HG02981 (cell line): ENCODE measurements around the gene ADAMTS14.

Experiments used
- ATAC-seq: cut with Tn5 transposase; IDR thresholded peaks from one replicate; pipeline ENCODE4 v1.9.1; 2021; ENCODE audit warnings: mild to moderate bottlenecking, moderate library complexity; ENCODE audit not compliant: unreplicated experiment

The ADAMTS14 gene

GRCh38 chr10:70673929-70674559, 1.7 kb downstream of the ADAMTS14 start:
- no peak for ATAC-seq

GRCh38 chr10:70674560-70675495, 2.5 kb downstream of the ADAMTS14 start:
- ATAC-seq = no peak

- no peak for ATAC-seq
Observed at GRCh38 chr10:70675496-70676161, 3.3 kb downstream of the ADAMTS14 start.

GRCh38 chr10:70676511-70676910, 4.2 kb downstream of the ADAMTS14 start:
- no peak for ATAC-seq

GRCh38 chr10:70677016-70677415, 4.7 kb downstream of the ADAMTS14 start:
- no peak for ATAC-seq

DNA sequence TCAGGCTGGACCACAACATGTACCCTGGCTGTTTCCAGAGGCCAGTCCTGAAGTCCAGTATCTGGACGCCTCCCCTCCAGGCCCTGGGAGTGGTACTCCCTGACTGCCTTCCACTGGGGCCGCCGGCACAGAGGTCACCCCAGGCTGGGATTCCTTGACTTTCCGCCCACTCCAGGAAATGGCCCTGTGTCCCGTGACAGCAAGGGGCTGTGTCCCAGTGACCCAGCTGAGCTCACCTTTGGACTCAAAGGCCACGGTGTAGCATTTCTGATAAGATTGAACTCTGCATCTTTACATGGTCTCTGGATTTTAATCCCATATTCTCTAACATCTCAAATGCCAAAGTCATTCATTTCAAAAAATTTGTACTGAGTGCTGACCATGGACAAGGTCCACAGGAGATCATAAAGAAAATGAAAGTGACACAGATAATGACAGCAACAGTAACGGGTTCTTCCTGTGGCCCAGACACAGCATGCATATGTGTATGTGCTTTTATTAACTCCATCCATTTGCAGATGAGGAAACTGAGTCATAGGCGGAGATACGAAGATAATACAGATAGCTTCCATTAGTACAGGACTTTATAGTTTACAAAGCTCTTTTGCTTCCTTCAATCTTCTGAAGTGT, 5.4 kb downstream of the ADAMTS14 start:
- ATAC-seq = no peak

DNA sequence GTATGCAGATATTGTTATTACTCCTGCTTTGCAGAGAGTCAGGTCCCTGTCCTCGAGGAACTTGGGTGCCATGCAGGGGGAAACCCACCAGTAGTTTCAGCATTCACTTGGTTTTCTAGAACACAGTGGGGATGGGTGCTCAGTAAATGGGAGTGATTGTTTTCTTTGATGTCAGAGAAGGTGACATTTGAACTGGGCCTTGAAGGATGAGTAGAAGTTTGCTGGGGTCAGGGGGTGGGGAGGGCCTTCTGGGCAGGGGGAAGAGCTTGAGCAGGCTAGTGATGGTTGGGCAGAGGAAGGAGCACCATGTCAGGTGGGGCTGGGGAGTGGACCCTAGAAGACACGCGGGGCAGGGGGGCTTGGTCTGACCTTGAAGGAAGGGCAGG, 5.9 kb downstream of the ADAMTS14 start:
- ATAC-seq = no peak

- ATAC-seq = no peak
Observed at GRCh38 chr10:70678757-70679489, 6.6 kb downstream of the ADAMTS14 start.

GRCh38 chr10:70679498-70679897, 7.2 kb downstream of the ADAMTS14 start:
- ATAC-seq = no peak

DNA sequence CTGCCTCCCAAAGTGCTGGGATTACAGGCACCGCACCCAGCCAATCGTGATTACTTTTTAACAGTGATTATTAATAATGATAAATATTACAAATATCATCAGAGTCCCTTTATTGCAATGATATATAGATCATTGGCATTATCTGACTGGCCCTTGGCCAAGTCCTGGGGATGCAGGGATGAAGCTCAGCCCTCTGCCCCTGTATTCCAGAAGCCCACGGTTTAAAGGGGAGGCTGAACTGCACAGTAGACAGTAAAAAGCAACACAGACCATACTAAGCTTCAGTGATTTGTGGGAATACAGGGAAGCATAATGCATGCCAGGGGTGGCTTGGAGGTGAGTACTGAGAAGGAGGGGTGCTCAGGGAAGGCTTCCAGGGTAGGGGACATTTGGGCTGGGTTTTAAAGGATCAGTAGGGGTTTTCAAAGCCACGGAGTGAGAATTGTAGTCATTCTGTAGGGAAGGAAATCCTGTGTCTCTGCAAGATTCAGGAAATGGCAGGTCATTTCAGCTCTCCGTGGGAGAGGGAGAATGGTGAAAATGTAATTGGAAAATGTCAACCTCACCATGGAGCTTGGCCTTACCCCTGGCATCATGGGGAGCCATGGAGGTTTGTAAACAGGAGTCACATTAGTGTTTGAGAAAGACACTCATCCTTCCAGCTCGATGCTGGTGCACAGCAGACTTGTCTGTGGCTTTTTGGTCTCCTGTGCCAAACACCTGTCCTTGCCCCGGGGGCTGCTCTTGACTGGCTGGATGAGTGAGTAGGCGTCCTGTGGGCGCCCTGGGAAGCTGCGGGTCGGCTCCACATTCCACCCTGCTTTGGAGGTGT, 8.8 kb downstream of the ADAMTS14 start:
- no peak for ATAC-seq

DNA sequence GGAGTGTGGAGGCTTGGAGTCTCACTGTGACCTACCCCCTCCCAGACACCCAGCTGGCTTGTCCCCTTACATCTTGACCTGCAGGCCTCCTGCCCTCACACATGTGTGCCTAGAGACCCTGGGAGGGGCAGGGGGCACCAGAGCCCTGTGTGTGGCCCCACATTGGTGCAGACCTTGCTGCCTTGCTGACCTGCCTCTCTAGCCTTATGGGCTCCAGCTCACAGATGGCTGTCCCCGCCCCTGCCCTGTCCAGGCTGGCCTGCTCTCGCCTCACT, 9.4 kb downstream of the ADAMTS14 start:
- ATAC-seq = no peak

DNA sequence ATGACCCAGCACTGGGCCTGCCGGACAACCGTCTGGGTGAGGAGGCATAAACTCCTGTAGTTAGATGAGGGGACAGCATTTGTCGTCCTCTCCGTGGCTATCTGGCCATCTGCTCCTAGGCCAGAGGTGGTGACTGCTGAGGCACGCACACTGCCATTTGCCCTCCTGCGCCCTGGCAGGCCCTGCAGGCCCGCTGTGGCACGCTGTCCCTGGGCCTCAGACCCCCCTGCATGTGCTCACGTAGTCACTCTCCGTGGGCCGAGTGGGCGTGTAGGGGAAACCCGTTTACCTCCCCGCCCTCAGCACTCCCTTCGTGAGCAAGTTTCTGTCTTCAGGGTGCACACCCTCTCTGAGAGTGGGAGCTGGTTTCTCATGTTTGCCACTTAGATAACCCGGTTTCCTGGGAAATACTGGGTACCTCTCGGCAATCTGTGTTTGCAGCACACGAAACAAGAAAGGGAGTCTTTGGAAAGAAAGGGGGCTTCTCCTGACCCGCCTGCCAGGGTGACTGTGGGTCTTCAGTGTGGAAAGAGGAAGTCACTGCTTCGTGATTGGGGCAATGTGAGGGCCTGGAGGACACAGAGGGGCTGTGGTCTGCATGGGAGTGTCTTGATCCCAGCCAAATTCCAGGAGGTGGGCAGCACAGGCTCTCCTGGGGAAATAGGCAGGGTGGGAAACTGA, 10.8 kb downstream of the ADAMTS14 start:
- ATAC-seq = no peak

DNA sequence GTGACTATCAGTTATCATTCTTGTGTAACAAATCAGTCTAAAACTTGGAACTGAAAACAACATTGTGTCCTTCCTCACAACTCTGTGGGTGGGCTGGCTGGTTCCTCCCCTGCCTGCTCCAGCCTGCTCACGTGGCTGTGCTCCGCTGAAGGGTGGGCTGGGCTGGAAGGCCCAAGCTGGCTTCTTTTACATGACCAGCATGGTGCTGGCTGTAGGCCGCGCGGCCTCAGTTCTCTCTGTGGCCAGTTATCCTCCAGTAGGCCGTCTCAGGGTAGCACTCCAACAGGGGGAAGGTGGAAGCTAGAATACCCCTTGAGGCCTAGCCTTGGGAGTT, 11.3 kb downstream of the ADAMTS14 start:
- no peak for ATAC-seq

GRCh38 chr10:70683940-70684339, 11.6 kb downstream of the ADAMTS14 start:
- ATAC-seq = no peak

DNA sequence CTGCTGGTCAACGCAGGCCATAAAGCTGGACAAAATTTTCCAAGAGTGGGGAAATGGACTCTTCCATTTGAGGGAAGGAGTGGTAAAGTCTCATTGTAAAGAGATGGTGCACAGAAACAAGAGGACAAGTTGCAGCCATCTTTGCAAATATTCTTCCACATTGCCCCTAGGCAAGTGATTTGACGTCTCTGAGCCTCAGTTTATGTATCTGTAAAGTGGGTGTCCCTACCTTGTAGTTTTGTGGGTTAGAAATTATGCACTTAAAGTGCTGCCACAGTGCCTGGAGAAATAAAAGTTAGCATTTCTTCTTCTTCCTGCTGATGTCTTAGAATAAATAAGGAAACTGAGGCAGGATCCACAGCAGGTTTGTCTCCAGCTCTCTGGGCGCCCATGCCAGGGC, 12.1 kb downstream of the ADAMTS14 start:
- ATAC-seq = no peak

DNA sequence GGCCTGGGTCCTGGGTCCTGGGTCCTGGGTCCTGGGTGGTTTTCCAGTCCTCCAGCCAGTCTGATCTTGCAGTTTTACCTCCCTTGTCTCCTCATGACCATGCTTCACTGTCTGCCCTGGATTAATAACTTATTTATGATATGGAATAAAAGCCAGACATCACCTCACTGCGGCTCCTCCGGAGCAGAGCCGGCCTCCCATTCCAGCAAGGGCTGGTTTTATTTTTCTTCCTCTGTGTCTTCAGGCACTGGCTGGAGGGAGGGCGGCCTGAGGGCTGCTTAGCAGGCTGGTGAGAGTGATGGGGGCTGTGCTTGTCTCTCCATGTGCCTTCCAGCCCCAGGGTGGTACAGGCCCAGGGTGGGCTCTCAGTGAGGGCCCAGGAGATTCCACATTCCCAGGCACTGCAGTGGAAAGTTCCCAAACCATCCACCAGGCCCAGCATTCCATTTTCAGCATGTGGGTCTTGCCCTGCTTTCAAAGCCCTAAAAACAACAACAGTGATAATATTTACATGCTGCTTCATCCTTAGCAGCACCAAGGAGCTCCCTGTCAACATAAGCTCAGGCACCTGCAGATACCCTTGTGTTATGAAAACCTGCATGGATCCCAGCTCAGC, 12.6 kb downstream of the ADAMTS14 start:
- ATAC-seq = no peak

DNA sequence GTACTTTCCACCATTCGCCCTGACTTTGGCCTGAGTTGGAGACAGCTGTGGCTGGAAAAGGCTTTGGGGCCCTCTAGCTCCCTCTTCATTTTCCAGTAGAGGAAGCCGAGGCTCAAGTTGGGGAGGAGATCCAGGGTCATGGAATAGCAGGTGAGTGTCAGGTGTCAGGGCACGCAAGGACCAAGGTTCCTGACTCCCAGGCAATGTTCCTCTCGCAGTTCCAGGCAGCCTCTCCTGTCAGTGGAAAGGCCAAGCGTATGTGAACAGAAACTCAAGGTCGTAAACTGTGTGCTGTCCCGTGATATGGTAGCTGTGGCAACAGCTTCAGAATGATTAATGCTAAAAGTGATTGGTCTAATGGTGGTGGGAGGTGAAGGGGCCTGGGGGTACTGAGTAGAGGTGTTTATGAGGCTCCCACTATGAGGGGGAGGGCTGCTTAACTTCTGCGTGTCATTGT, 13.2 kb downstream of the ADAMTS14 start:
- no peak for ATAC-seq

- no peak for ATAC-seq
Observed at GRCh38 chr10:70688828-70689227, 16.5 kb downstream of the ADAMTS14 start.

GRCh38 chr10:70689661-70690060, 17.4 kb downstream of the ADAMTS14 start:
- no peak for ATAC-seq
